ENCODE data around the gene ZNF460.

Gene ZNF460

DNA sequence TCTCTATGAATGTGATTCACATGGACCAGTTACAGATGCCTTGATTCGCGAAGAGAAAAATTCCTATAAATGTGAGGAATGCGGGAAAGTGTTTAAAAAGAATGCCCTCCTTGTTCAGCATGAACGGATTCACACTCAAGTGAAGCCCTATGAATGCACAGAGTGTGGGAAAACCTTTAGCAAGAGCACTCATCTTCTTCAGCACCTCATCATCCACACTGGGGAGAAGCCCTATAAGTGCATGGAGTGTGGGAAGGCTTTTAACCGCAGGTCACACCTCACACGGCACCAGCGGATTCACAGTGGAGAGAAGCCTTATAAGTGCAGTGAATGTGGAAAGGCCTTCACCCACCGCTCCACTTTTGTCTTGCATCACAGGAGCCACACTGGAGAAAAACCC, 47.7 kb downstream of the ZNF460 start:
- H3K9ac ChIP-seq (ENCODE audit: low read depth in 1 of 2, low read length in 2 of 2), result no peak overlapping the region
- peaks cover 37 to 60% of the 10 kb centered on the region in 2 donors for H3K36me3 ChIP-seq (ENCODE audit: control insufficient read depth in 1 of 2, insufficient read depth in 2 of 2, low read length in 2 of 2)

DNA sequence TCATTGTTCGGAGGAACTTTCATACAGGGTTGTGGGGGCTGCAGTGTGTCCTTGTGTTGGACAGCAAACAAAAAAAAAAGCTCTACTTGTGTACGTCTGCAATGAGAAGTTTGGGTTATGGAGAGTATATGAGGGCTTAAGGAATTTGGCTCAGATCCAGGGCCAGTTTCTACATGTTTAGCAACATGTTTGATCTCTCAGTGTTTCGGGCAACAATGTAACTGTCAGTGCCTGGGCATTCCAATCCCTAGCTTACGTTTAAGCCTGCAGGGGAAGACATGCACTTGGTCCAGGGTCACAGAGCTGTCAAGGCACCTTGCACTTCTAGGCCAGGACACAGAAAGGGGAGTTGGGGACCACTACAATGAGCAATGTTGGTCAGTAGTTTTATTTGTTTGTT, 53.9 kb downstream of the ZNF460 start:
- no peak overlapping the region for H3K4me3 ChIP-seq (ENCODE audit: low read depth in 1 of 2, low read length in 2 of 2)
- peaks cover under 1 to 1% of the 10 kb centered on the region in 2 donors for H3K36me3 ChIP-seq (ENCODE audit: control insufficient read depth in 1 of 2, insufficient read depth in 2 of 2, low read length in 2 of 2)
- H3K9ac ChIP-seq (ENCODE audit: low read depth in 1 of 2, low read length in 2 of 2), result no peak overlapping the region
- H3K27ac ChIP-seq (ENCODE audit: low read depth, low read length), result no peak overlapping the region
- H3K4me1 ChIP-seq (ENCODE audit: control insufficient read depth in 1 of 2, insufficient read depth in 2 of 2, low read length in 2 of 2), result no peaks in the 10 kb centered on the region
- H3K9me3 ChIP-seq (ENCODE audit: control insufficient read depth in 1 of 2, low read length in 2 of 2), result peaks cover 0 to 14% of the 10 kb centered on the region in 2 donors
- H3K27me3 ChIP-seq (ENCODE audit: control insufficient read depth in 1 of 2, insufficient read depth in 2 of 2, low read length in 2 of 2), result no peaks in the 10 kb centered on the region

More for the DNA sequence above, 47.7 kb downstream of the ZNF460 start:
- Histone ChIP-seq H3K9me3 (ENCODE audit: control insufficient read depth in 1 of 2, low read length in 2 of 2) (peaks cover 26% of the 10 kb centered on the region in 2 donors), H3K27me3 (ENCODE audit: control insufficient read depth in 1 of 2, insufficient read depth in 2 of 2, low read length in 2 of 2) (no peaks in the 10 kb centered on the region), H3K4me1 (ENCODE audit: control insufficient read depth in 1 of 2, insufficient read depth in 2 of 2, low read length in 2 of 2) (no peaks in the 10 kb centered on the region), H3K4me3 (ENCODE audit: low read depth in 1 of 2, low read length in 2 of 2) (no peak overlapping the region), H3K27ac (ENCODE audit: low read depth, low read length) (no peak overlapping the region)

DNA sequence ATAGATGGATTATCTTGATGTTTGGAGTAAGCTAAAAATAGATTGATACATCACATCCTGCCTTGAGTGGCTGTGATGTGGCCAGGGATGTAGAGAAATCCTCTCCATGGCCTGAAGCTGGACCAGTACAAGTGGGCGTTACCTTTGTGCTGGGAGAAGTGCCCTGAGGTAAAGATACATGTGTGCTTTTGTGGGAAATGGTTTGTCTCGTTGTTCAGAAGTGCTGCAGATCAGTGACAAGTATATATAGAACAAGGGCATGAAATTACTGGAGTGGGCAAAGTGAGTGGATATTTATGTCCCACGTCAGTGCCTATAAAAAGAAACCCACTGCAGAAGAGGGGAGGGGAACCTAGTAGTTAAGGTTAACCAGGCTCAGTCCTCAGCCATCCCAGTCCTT, 58.6 kb downstream of the ZNF460 start:
- Histone ChIP-seq H3K9me3 (ENCODE audit: control insufficient read depth in 1 of 2, low read length in 2 of 2) (peaks cover 0 to 6% of the 10 kb centered on the region in 2 donors), H3K27ac (ENCODE audit: low read depth, low read length) (no peak overlapping the region), H3K36me3 (ENCODE audit: control insufficient read depth in 1 of 2, insufficient read depth in 2 of 2, low read length in 2 of 2) (no peaks in the 10 kb centered on the region), H3K27me3 (ENCODE audit: control insufficient read depth in 1 of 2, insufficient read depth in 2 of 2, low read length in 2 of 2) (no peaks in the 10 kb centered on the region), H3K9ac (ENCODE audit: low read depth in 1 of 2, low read length in 2 of 2) (no peak overlapping the region), H3K4me1 (ENCODE audit: control insufficient read depth in 1 of 2, insufficient read depth in 2 of 2, low read length in 2 of 2) (no peaks in the 10 kb centered on the region), H3K4me3 (ENCODE audit: low read depth in 1 of 2, low read length in 2 of 2) (no peak overlapping the region)

DNA sequence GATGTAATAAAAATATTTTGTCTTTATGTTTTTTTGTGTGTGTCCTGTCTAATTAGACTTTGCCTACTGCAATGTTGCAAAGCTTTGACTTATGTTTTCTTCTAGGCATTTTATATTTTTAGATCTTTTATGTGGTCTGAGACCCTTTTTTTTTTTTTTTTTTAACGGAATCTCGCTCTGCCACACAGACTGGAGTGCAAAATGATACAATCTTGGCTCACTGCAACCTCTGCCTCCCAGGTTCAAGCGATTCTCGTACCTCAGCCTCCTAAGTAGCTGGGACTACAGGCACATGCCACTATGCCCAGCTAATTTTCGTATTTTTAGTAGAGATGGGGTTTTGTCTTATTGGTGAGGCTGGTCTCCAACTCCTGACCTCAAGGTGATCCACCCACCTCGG, 62.3 kb downstream of the ZNF460 start:
- H3K9ac ChIP-seq (ENCODE audit: low read depth in 1 of 2, low read length in 2 of 2), result no peak overlapping the region
- no peaks in the 10 kb centered on the region for H3K27me3 ChIP-seq (ENCODE audit: control insufficient read depth in 1 of 2, insufficient read depth in 2 of 2, low read length in 2 of 2)
- no peaks in the 10 kb centered on the region for H3K4me1 ChIP-seq (ENCODE audit: control insufficient read depth in 1 of 2, insufficient read depth in 2 of 2, low read length in 2 of 2)
- no peaks in the 10 kb centered on the region for H3K36me3 ChIP-seq (ENCODE audit: control insufficient read depth in 1 of 2, insufficient read depth in 2 of 2, low read length in 2 of 2)
- no peak overlapping the region for H3K27ac ChIP-seq (ENCODE audit: low read depth, low read length)
- H3K4me3 ChIP-seq (ENCODE audit: low read depth in 1 of 2, low read length in 2 of 2), result no peak overlapping the region
- H3K9me3 ChIP-seq (ENCODE audit: control insufficient read depth in 1 of 2, low read length in 2 of 2), result no peaks in the 10 kb centered on the region
